Measurements from ENCODE around the gene MCM5.
"Not testable (repeated sequence)": the region's sequence is repeated elsewhere in the genome, so short reads cannot be mapped to it uniquely, and the experiment has no call there.

MCM5 gene

GRCh38 chr22:35434061-35434710 is 34.2 kb downstream of the MCM5 start:
- no peak for DNase-seq

GRCh38 chr22:35435201-35435740 is 35.3 kb downstream of the MCM5 start:
- no peak for DNase-seq

GRCh38 chr22:35436421-35436820 is 36.5 kb downstream of the MCM5 start:
- DNase-seq = no peak

GRCh38 chr22:35437049-35437448 is 37.1 kb downstream of the MCM5 start:
- no peak for DNase-seq

- DNase-seq = not testable (repeated sequence)
Measured at GRCh38 chr22:35438673-35439364, 38.9 kb downstream of the MCM5 start.

GRCh38 chr22:35439365-35439717 is 39.4 kb downstream of the MCM5 start:
- no peak for DNase-seq

GRCh38 chr22:35440129-35440528 is 40.2 kb downstream of the MCM5 start:
- DNase-seq = no peak

- DNase-seq = no peak
Measured at GRCh38 chr22:35441489-35442100, 41.7 kb downstream of the MCM5 start.

- DNase-seq = no peak
Measured at GRCh38 chr22:35442471-35442870, 42.5 kb downstream of the MCM5 start.

GRCh38 chr22:35443338-35443737 is 43.4 kb downstream of the MCM5 start:
- no peak for DNase-seq

GRCh38 chr22:35443790-35444684 is 44.1 kb downstream of the MCM5 start:
- no peak for DNase-seq

- DNase-seq = no peak
Measured at GRCh38 chr22:35444685-35445399, 44.9 kb downstream of the MCM5 start.

GRCh38 chr22:35445933-35446332 is 46.0 kb downstream of the MCM5 start:
- DNase-seq = no peak

GRCh38 chr22:35446365-35446764 is 46.4 kb downstream of the MCM5 start:
- DNase-seq = no peak

- DNase-seq = no peak
Measured at GRCh38 chr22:35448523-35448922, 48.6 kb downstream of the MCM5 start.

- DNase-seq = no peak
Measured at GRCh38 chr22:35449829-35450689, 50.1 kb downstream of the MCM5 start.

GRCh38 chr22:35450824-35451569 is 51.1 kb downstream of the MCM5 start:
- no peak for DNase-seq

- DNase-seq = no peak
Measured at GRCh38 chr22:35451592-35451991, 51.7 kb downstream of the MCM5 start.

GRCh38 chr22:35452351-35452781 is 52.4 kb downstream of the MCM5 start:
- DNase-seq = no peak

All from right hindlimb (tissue), 1 donor.